Subcutaneous adipose tissue (tissue), 4 donors: ENCODE results near the gene IL34. TPM values are rescaled to one million over a fixed set of nuclear protein-coding genes. Genes with fewer than 3 reads are reported as not detected.

ENCODE experiments used
- CTCF ChIP-seq: fragments of 450-650 bp; IDR thresholded peaks from one replicate; pipeline ENCODE4 v1.5.1; 2016; ENCODE audit warnings: low read depth, mild to moderate bottlenecking, control low read depth, antibody characterized with exemption, moderate library complexity
- total RNA-seq, 4 donors: library from RNA; depleted of rRNA; stranded (reverse); fragments of >200 nt; gene quantifications; one replicate each; pipeline ENCODE4 v1.1.0, GENCODE V29; 2016

Gene IL34
- total RNA-seq, 4 donors from 2014 or later: 1.5 TPM; not detected in 3

- no peak for TF ChIP-seq CTCF
Measured at GRCh38 chr16:70697594-70698170, 51.3 kb downstream of the IL34 start.

GRCh38 chr16:70698901-70699300 lies 52.5 kb downstream of the IL34 start:
- TF ChIP-seq CTCF: no peak

GRCh38 chr16:70699696-70700095 lies 53.3 kb downstream of the IL34 start:
- TF ChIP-seq CTCF: no peak

GRCh38 chr16:70700101-70701020 lies 54.0 kb downstream of the IL34 start:
- TF ChIP-seq CTCF: no peak

GRCh38 chr16:70701036-70701435 lies 54.7 kb downstream of the IL34 start:
- TF ChIP-seq CTCF: no peak

- TF ChIP-seq CTCF: no peak
Measured at GRCh38 chr16:70701596-70701995, 55.2 kb downstream of the IL34 start.

GRCh38 chr16:70701998-70702397 lies 55.6 kb downstream of the IL34 start:
- no peak for TF ChIP-seq CTCF
